ENCODE measurements around the gene SERPINB5. TPM values are rescaled to one million over a fixed set of nuclear protein-coding genes. Genes with fewer than 3 reads are reported as not detected.

SERPINB5 gene
- total RNA-seq, 4 donors from 2014 or later: 158 to 658 (median 458) TPM

- 53% methylated on average over 6 of the region's 6 CpGs for WGBS
- no peaks in the 10 kb centered on the region for H3K36me3 ChIP-seq
- H3K27ac ChIP-seq: peak overlapping the region; percentile 89
- H3K9me3 ChIP-seq: no peaks in the 10 kb centered on the region
- no peak for DNase-seq (ENCODE audit: low spot score in 2 of 2)
- peaks cover 33% of the 10 kb centered on the region for H3K4me1 ChIP-seq
- no peaks in the 10 kb centered on the region for H3K27me3 ChIP-seq
- peak overlapping the region; percentile 54 for H3K4me3 ChIP-seq
- no peak for TF ChIP-seq POLR2A (IDR thresholded peaks at IDR 0.05)
- no peak for TF ChIP-seq POLR2AphosphoS5 (IDR thresholded peaks at IDR 0.05)
- no peak for TF ChIP-seq CTCF (IDR thresholded peaks at IDR 0.05)
- no peak for TF ChIP-seq EP300 (IDR thresholded peaks at IDR 0.05)
Observed at GRCh38 chr18:63477968-63478367, 1.2 kb downstream of the SERPINB5 start.

- 62% methylated on average over 5 of the region's 5 CpGs for WGBS
- peaks cover 30% of the 10 kb centered on the region for H3K4me1 ChIP-seq
- TF ChIP-seq POLR2AphosphoS5 (IDR thresholded peaks at IDR 0.05) (no peak), POLR2A (IDR thresholded peaks at IDR 0.05) (no peak), CTCF (IDR thresholded peaks at IDR 0.05) (no peak), EP300 (IDR thresholded peaks at IDR 0.05) (no peak)
- DNase-seq (ENCODE audit: low spot score in 2 of 2): no peak
- no peaks in the 10 kb centered on the region for H3K9me3 ChIP-seq
- no peaks in the 10 kb centered on the region for H3K27me3 ChIP-seq
- no peak overlapping the region for H3K27ac ChIP-seq
- peak overlapping the region; percentile 54 for H3K4me3 ChIP-seq
- H3K36me3 ChIP-seq: peaks cover 4% of the 10 kb centered on the region
Observed at GRCh38 chr18:63479826-63480225, 3.1 kb downstream of the SERPINB5 start.

GRCh38 chr18:63480476-63480875 is 3.7 kb downstream of the SERPINB5 start:
- Histone ChIP-seq H3K27me3 (no peaks in the 10 kb centered on the region), H3K27ac (no peak overlapping the region), H3K4me1 (peaks cover 30% of the 10 kb centered on the region), H3K4me3 (peak overlapping the region; percentile 5), H3K9me3 (no peaks in the 10 kb centered on the region), H3K36me3 (peaks cover 9% of the 10 kb centered on the region)
- no peak for TF ChIP-seq CTCF (IDR thresholded peaks at IDR 0.05)
- no peak for TF ChIP-seq EP300 (IDR thresholded peaks at IDR 0.05)
- no peak for TF ChIP-seq POLR2AphosphoS5 (IDR thresholded peaks at IDR 0.05)
- no peak for TF ChIP-seq POLR2A (IDR thresholded peaks at IDR 0.05)
- 83% methylated on average over 1 of the region's 1 CpG for WGBS
- no peak for DNase-seq (ENCODE audit: low spot score in 2 of 2)

GRCh38 chr18:63480915-63481314 is 4.2 kb downstream of the SERPINB5 start:
- Histone ChIP-seq H3K4me1 (peaks cover 27% of the 10 kb centered on the region), H3K36me3 (peaks cover 9% of the 10 kb centered on the region), H3K9me3 (no peaks in the 10 kb centered on the region), H3K4me3 (peak overlapping the region; percentile 5), H3K27me3 (no peaks in the 10 kb centered on the region), H3K27ac (no peak overlapping the region)
- DNase-seq (ENCODE audit: low spot score in 2 of 2): no peak
- 42% methylated on average over 2 of the region's 2 CpGs for WGBS
- TF ChIP-seq POLR2AphosphoS5 (IDR thresholded peaks at IDR 0.05) (no peak), POLR2A (IDR thresholded peaks at IDR 0.05) (no peak), CTCF (IDR thresholded peaks at IDR 0.05) (no peak), EP300 (IDR thresholded peaks at IDR 0.05) (no peak)

- WGBS: 63% methylated on average over 2 of the region's 2 CpGs
- TF ChIP-seq POLR2A (IDR thresholded peaks at IDR 0.05): no peak
- no peak for TF ChIP-seq POLR2AphosphoS5 (IDR thresholded peaks at IDR 0.05)
- TF ChIP-seq EP300 (IDR thresholded peaks at IDR 0.05): no peak
- TF ChIP-seq CTCF (IDR thresholded peaks at IDR 0.05): no peak
- Histone ChIP-seq H3K9me3 (no peaks in the 10 kb centered on the region), H3K36me3 (peaks cover 45% of the 10 kb centered on the region), H3K27me3 (no peaks in the 10 kb centered on the region), H3K4me1 (peaks cover 4% of the 10 kb centered on the region), H3K27ac (no peak overlapping the region), H3K4me3 (no peak overlapping the region)
- no peak for DNase-seq (ENCODE audit: low spot score in 2 of 2)
Observed at GRCh38 chr18:63487676-63488075, 10.9 kb downstream of the SERPINB5 start.

Data from suprapubic skin (tissue), 4 donors.